NT2/D1 (cell line): ENCODE data around the gene ZNF320.
"Not testable (repeated sequence)": the region's sequence is repeated elsewhere in the genome, so short reads cannot be mapped to it uniquely, and the experiment has no call there.

ENCODE experiments used
- DNase-seq: peaks from one replicate; pipeline ENCODE4 v3.0.0-alpha.2; 2011; ENCODE audit warnings: low read depth, low spot score
- H3K27me3 ChIP-seq: 2 replicates; pipeline ENCODE4 v1.6.0; 2011; ENCODE audit warnings: mild to moderate bottlenecking; ENCODE audit not compliant: insufficient read length, insufficient read depth
- H3K36me3 ChIP-seq: 2 replicates; pipeline ENCODE4 v1.6.1; 2011; ENCODE audit warnings: mild to moderate bottlenecking, low read length, mixed read lengths; ENCODE audit not compliant: insufficient read depth, insufficient read length
- H3K4me1 ChIP-seq: 2 replicates; pipeline ENCODE4 v1.5.1; 2011; ENCODE audit not compliant: insufficient read depth, insufficient read length
- H3K4me3 ChIP-seq: 2 replicates; pipeline ENCODE4 v1.5.1; 2011; ENCODE audit warnings: low read depth; ENCODE audit not compliant: insufficient read length
- H3K9ac ChIP-seq: 2 replicates; pipeline ENCODE4 v1.6.0; 2011; ENCODE audit warnings: low read depth; ENCODE audit not compliant: insufficient read length
- H3K9me3 ChIP-seq: 2 replicates; pipeline ENCODE4 v1.5.1; 2011; ENCODE audit warnings: mild to moderate bottlenecking, low read length; ENCODE audit not compliant: insufficient read depth
- SUZ12 ChIP-seq: IDR thresholded peaks from 2 replicates; pipeline ENCODE4 v1.6.1; 2011; ENCODE audit not compliant: insufficient read length, insufficient read depth; ENCODE audit errors: extremely low read depth
- YY1 ChIP-seq: IDR thresholded peaks from 2 replicates; pipeline ENCODE4 v1.6.1; 2011; ENCODE audit not compliant: insufficient read length, insufficient read depth
- ZNF274 ChIP-seq: IDR thresholded peaks from 2 replicates; pipeline ENCODE4 v1.6.1; 2011; ENCODE audit warnings: mild to moderate bottlenecking, low read depth, low read length

The ZNF320 gene

GRCh38 chr19:52897138-52897935, at the start of gene ZNF320:
TSS of gene ZNF320 (minus strand) at chr19:52897635. CDS start at chr19:52890255, 7,380 bp downstream.
- H3K36me3 ChIP-seq: peaks cover 21% of the 10 kb centered on the region
- peak within 1 kb of the TSS; percentile 87 for H3K9ac ChIP-seq
- H3K9me3 ChIP-seq: no peaks in the 10 kb centered on the region
- H3K27me3 ChIP-seq: no peaks in the 10 kb centered on the region
- peak; percentile 89 for DNase-seq
- TF ChIP-seq YY1 (no peak), ZNF274 (no peak), SUZ12 (no peak)
- H3K4me3 ChIP-seq: peak within 1 kb of the TSS; percentile 79
- H3K4me1 ChIP-seq: peaks cover 3% of the 10 kb centered on the region

GRCh38 chr19:52946322-52947310, 49.2 kb upstream of the ZNF320 start:
- Histone ChIP-seq H3K9ac (no peak overlapping the region), H3K27me3 (no peaks in the 10 kb centered on the region), H3K36me3 (peaks cover 26% of the 10 kb centered on the region), H3K4me3 (no peak overlapping the region), H3K9me3 (peaks cover 44% of the 10 kb centered on the region), H3K4me1 (no peaks in the 10 kb centered on the region)
- TF ChIP-seq SUZ12 (no peak), ZNF274 (no peak), YY1 (no peak)
- DNase-seq: no peak

- no peak overlapping the region for H3K4me3 ChIP-seq
- TF ChIP-seq ZNF274 (no peak), YY1 (no peak), SUZ12 (no peak)
- no peak overlapping the region for H3K9ac ChIP-seq
These were observed 48.4 kb upstream of the ZNF320 start for GRCh38 chr19:52945652-52946321.

GRCh38 chr19:52944703-52945493, 47.5 kb upstream of the ZNF320 start:
- H3K27me3 ChIP-seq, H3K9ac ChIP-seq, H3K36me3 ChIP-seq, H3K4me3 ChIP-seq, DNase-seq, H3K4me1 ChIP-seq: not testable (repeated sequence)
- H3K9me3 ChIP-seq: peaks cover 27% of the 10 kb centered on the region

More at GRCh38 chr19:52945652-52946321, 48.4 kb upstream of the ZNF320 start:
- Histone ChIP-seq H3K9me3 (peaks cover 36% of the 10 kb centered on the region), H3K4me1 (no peaks in the 10 kb centered on the region), H3K27me3 (no peaks in the 10 kb centered on the region), H3K36me3 (peaks cover 18% of the 10 kb centered on the region)
- no peak for DNase-seq

GRCh38 chr19:52943884-52944643, 46.6 kb upstream of the ZNF320 start:
- DNase-seq: no peak
- Histone ChIP-seq H3K9ac (no peak overlapping the region), H3K27me3 (no peaks in the 10 kb centered on the region), H3K4me3 (no peak overlapping the region), H3K4me1 (no peaks in the 10 kb centered on the region), H3K36me3 (peaks cover 4% of the 10 kb centered on the region), H3K9me3 (peaks cover 19% of the 10 kb centered on the region)
- TF ChIP-seq ZNF274: no peak
- no peak for TF ChIP-seq SUZ12
- TF ChIP-seq YY1: no peak

GRCh38 chr19:52943134-52943883, 45.9 kb upstream of the ZNF320 start:
- H3K4me3 ChIP-seq: no peak overlapping the region
- no peaks in the 10 kb centered on the region for H3K27me3 ChIP-seq
- H3K4me1 ChIP-seq: no peaks in the 10 kb centered on the region
- TF ChIP-seq YY1: no peak
- TF ChIP-seq SUZ12: no peak
- TF ChIP-seq ZNF274: no peak
- H3K9ac ChIP-seq: no peak overlapping the region
- peaks cover 3% of the 10 kb centered on the region for H3K36me3 ChIP-seq
- DNase-seq: no peak
- peaks cover 11% of the 10 kb centered on the region for H3K9me3 ChIP-seq
